GM12891 (cell line): ENCODE data around the gene AFAP1.

ENCODE experiments used
- DNase-seq: peaks from one replicate; pipeline ENCODE4 v3.0.0; 2011; ENCODE audit warnings: low spot score; ENCODE audit not compliant: insufficient read length
- FAIRE-seq: peaks from 2 replicates; lab custom pipeline; 2011; peaks lifted over from hg19 to GRCh38; lab: Jason Lieb, UNC
- PAX5 ChIP-seq: IDR thresholded peaks from 2 replicates; pipeline ENCODE4 v1.6.1; 2011; ENCODE audit warnings: low read length, moderate library complexity, mild to moderate bottlenecking; ENCODE audit not compliant: insufficient read depth, severe bottlenecking
- POLR2A ChIP-seq: IDR thresholded peaks from 2 replicates; pipeline ENCODE4 v1.6.1; 2011; ENCODE audit warnings: low read depth, low read length, control low read depth
- POLR2AphosphoS5 ChIP-seq: IDR thresholded peaks from 2 replicates; pipeline ENCODE4 v1.6.1; 2011; ENCODE audit warnings: low read depth, low read length, control low read depth
- POU2F2 ChIP-seq: IDR thresholded peaks from 2 replicates; pipeline ENCODE4 v1.6.1; 2011; ENCODE audit warnings: low read depth, mild to moderate bottlenecking, control low read depth, low read length, moderate library complexity
- SPI1 ChIP-seq: IDR thresholded peaks from 2 replicates; pipeline ENCODE4 v1.6.1; 2011; ENCODE audit warnings: low read depth, low read length, control low read depth
- TAF1 ChIP-seq: IDR thresholded peaks from 2 replicates; pipeline ENCODE4 v1.6.1; 2011; ENCODE audit warnings: low read depth, low read length, control low read depth

The AFAP1 gene

DNA sequence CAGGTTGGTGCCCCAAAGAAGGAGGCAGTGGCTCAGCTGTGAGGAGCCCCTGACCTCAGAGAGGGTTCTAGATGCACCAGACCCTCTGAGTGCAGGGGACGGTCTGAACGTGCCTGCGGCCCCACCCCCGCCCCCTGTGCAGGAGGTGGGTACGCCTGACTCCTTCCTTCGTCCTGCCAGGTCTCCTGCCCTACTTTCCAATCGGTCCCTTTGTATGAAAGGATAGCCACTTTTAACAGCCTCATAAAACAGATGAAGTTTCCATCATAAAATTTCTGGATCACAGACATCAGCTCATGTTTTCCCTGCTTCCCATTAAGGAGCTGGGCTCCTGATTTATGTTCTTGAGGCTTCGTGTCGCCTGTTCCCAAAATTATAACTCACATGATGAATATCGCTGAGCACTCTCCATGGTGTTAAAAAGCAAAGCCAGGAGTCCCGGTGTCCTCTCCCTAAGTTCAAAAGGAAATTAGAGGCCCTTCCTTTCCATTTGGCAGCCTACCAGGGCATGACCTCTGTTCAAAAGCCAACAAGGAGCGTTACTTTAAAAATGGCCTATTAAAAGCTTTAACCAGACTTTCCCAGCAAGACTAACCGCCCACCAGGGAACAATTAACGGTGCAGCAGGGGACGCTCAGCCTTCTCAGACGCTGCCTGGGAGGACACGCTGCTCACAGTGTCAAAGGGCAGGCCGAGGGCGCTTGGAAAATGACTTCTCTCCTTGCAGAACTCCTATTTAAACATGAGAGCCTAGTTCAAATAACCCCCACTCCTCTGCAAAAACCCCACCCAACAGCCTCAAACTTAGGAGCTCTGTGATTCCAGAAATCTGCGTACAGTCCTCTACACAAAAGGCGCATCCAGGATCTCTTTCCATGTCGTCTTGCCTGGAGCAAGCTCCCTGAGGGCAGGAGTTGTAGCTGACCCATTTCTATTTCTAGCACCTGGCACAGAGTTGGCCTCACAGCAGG lies 181.9 kb downstream of the AFAP1 start:
- DNase-seq (no peak), FAIRE-seq (no peak)
- TF ChIP-seq POU2F2 = no peak
- TF ChIP-seq POLR2AphosphoS5 = no peak
- no peak for TF ChIP-seq SPI1
- TF ChIP-seq POLR2A = no peak
- TF ChIP-seq PAX5 = no peak
- TF ChIP-seq TAF1 = no peak

DNA sequence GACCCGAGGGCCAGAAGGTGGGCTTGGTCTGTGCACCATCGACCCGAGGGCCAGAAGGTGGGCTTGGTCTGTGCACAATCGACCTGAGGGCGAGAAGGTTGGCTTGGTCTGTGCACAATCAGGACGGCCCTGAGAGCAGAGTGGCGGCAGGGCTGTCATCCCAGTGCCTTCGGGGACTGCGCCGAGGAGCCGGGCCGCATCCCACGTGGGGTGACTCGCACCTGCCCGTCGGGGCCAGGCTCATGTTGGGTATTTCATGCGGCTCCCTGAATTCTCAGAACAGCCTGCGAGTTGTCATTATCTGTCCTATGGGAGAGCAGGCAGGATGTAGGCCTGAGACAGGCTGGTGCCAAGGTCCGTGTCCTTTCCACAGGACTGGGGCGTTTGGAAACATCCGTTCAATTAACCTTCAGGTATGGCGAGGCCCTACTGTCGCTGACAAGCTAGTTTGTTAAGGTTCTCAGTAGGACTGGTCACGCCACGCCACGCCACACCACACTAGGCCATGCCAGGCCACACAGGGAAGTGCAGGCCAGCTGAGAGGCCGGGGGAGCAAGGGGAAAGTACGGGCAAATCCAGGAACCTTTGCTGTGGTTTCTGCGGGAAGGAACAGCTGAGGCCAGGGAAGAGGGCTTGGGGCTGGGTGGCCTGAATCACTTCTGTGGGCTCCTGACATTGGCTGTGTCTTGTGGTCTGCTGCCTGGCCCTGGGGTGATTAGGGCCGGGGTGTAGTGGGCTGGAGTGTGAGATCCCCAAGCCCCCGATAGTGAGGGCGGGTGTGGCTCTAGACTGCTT lies 182.9 kb downstream of the AFAP1 start:
- TF ChIP-seq SPI1 (no peak), POU2F2 (no peak), TAF1 (no peak)
- FAIRE-seq (no peak), DNase-seq (no peak)

DNA sequence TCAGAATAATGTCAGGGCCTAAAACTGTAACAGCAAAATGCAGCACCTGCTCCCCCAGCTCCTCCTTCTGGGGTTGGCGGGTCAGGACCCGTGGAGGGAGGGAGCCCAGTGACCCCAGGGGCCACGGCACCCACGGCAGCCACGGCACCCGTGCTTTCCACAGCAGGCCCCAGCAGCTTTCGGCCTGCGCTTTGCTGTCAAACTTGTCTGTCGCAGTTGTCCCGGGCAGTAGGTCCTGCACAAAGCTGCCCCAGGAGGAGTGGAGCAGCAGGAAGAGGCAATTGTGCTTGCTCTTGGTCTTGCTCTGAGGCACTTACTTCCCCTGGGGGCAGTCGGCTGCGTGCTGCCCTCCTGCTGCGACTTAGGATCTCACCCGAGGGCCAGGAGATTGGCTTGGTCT lies 183.6 kb downstream of the AFAP1 start:
- TF ChIP-seq POLR2AphosphoS5 (no peak), TAF1 (no peak), POU2F2 (no peak), POLR2A (no peak)
- no peak for FAIRE-seq
- DNase-seq = no peak

DNA sequence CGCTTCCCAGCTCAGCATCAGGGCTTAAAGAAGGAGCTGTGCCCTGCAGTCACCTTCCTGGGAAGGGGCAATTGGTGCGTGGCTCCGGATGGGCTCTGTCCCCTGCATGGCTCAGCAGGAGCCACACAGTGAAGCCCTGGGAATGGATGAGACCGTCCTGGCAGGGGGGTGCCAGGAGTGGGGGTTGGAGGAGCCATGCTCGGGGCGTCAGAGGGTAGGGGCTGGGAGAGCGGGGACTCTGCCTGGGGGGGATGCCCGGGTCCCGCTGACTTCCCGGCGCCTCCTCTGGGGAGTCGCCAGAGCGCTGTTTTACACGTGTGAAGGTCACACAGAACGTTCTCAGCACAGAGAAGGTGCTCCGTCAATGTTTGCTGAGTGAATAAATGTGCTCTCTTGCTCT lies 184.1 kb downstream of the AFAP1 start:
- no peak for FAIRE-seq
- TF ChIP-seq POU2F2 (no peak), POLR2A (no peak), SPI1 (no peak), PAX5 (no peak), POLR2AphosphoS5 (no peak), TAF1 (no peak)
- DNase-seq = no peak

DNA sequence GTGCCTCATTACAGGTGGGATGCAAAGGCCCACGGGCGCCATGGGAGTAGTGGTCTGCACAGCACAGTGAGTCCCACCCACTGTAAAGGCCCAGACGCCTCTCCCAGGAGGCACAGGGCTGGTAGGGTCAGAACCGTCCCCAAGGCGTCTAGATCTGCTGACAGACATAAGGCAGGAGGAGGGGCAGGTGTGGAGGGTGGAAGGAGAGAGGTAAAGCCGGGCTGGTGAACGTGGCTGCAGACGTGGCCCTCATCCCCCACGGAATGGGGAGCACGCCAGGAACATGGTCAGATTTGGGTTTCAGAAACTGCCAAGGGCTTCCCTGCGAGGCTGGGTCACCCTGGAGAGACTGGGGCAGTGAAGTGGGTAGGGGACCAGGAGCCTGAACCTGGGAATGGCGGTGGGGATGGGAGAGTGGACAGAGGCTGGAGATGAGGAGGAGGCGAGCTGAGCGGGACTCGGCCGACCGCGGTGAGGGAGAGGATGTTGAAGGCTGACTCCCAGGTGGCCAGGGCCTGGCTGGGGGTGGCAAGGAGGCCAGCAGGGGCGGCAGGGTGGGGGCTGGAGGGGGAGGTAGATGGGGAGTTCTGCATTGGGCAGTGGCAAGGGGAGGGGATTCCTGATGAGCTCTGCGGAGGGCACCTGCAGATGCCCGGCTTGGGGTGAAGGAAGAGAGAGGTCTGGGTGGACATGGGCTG lies 184.9 kb downstream of the AFAP1 start:
- DNase-seq = no peak
- no peak for TF ChIP-seq POLR2AphosphoS5
- TF ChIP-seq SPI1 = no peak
- no peak for TF ChIP-seq TAF1
- no peak for TF ChIP-seq POU2F2
- TF ChIP-seq POLR2A = no peak
- TF ChIP-seq PAX5 = no peak
- no peak for FAIRE-seq

DNA sequence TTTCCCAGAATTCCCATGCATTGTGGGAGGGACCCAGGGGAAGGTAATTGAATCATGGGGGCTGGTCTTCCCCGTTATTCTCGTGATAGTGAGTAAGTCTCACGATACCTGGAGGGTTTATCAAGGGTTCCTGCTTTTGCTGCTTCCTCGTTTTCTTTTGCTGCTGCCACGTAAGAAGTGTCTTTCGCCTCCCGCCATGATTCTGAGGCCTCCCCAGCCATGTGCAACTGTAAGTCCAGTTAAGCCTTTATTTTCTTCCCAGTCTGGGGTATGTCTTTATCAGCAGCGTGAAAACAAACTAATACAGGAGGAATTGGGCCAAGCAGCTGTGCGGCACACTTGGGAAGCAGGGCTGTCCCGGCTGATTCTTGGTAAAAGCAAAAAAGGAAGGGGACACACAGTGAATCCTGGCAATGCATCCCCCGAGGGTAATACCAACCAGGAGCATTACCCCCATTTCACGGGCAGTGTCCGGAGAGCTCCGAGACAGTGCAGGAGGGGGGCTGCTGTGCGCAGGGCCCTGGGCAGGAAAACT lies 185.7 kb downstream of the AFAP1 start:
- DNase-seq (no peak), FAIRE-seq (no peak)
- no peak for TF ChIP-seq SPI1
- TF ChIP-seq TAF1 = no peak
- TF ChIP-seq POU2F2 = no peak
- TF ChIP-seq POLR2AphosphoS5 = no peak
- TF ChIP-seq POLR2A = no peak
- TF ChIP-seq PAX5 = no peak

DNA sequence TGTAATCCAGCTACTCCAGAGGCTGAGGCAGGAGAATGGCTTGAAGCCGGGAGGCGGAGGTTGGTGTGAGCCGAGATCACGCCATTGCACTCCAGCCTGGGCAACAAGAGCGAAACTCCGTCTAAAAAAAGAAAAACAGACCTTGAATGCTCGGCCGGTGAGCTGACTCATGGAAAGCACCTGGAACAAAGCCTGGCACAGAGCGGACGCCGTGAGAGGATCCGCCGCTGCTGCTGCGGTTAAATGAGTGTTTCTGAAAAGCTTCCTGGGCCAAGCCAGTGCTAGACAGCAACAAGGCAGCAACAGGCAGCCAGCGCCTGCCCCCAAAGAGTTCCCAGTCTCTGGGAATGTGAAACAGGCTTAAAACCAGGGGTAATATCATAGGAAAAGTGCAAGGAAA lies 186.4 kb downstream of the AFAP1 start:
- no peak for DNase-seq
- TF ChIP-seq POLR2AphosphoS5 (no peak), POLR2A (no peak), POU2F2 (no peak), PAX5 (no peak), SPI1 (no peak), TAF1 (no peak)
- no peak for FAIRE-seq

DNA sequence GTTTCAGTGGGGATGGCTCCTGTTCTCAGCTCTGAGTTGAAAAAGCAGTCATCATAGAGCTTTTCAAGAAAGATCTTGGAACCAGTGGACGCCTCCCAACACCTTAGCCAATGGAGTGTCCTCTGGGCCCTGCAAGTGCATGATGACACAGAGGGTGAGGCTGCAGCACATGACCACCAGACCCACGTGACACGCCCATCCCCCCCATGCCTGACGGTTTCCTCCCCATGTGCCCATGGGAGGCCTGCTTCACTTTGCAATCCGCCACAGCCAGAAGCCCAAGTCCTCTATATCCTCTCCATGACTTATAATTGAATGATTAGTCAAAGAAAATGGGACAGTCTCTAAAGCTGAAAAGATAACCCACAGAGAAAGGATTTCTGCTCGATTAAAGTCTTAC lies 187.0 kb downstream of the AFAP1 start:
- FAIRE-seq = no peak
- TF ChIP-seq PAX5 (no peak), POLR2A (no peak), SPI1 (no peak), TAF1 (no peak), POLR2AphosphoS5 (no peak), POU2F2 (no peak)
- DNase-seq = no peak
